ENCODE data around the gene IHH.

Gene IHH

GRCh38 chr2:219028141-219028540 is 32.6 kb downstream of the IHH start:
- H3K27me3 ChIP-seq (ENCODE audit: insufficient read depth, low read depth, severe bottlenecking): no peaks in the 10 kb centered on the region
- no peak overlapping the region for H3K4me3 ChIP-seq (ENCODE audit: low read depth, low read length)
- H3K36me3 ChIP-seq: no peaks in the 10 kb centered on the region
- TF ChIP-seq CTCF (IDR thresholded peaks at IDR 0.05; ENCODE audit: low read depth, low read length): no peak
- no peak for DNase-seq
- H3K9me3 ChIP-seq (ENCODE audit: severe bottlenecking): no peaks in the 10 kb centered on the region
- no peak overlapping the region for H3K27ac ChIP-seq

- no peak for DNase-seq
- no peaks in the 10 kb centered on the region for H3K9me3 ChIP-seq (ENCODE audit: severe bottlenecking)
- H3K4me3 ChIP-seq (ENCODE audit: low read depth, low read length): no peak overlapping the region
- no peaks in the 10 kb centered on the region for H3K27me3 ChIP-seq (ENCODE audit: insufficient read depth, low read depth, severe bottlenecking)
- H3K36me3 ChIP-seq: no peaks in the 10 kb centered on the region
- TF ChIP-seq CTCF (IDR thresholded peaks at IDR 0.05; ENCODE audit: low read depth, low read length): no peak
- H3K27ac ChIP-seq: no peak overlapping the region
These were observed 33.1 kb downstream of the IHH start for GRCh38 chr2:219027511-219028055.

GRCh38 chr2:219026946-219027345 is 33.8 kb downstream of the IHH start:
- no peak overlapping the region for H3K27ac ChIP-seq
- no peaks in the 10 kb centered on the region for H3K36me3 ChIP-seq
- no peak for DNase-seq
- H3K9me3 ChIP-seq (ENCODE audit: severe bottlenecking): no peaks in the 10 kb centered on the region
- H3K4me3 ChIP-seq (ENCODE audit: low read depth, low read length): no peak overlapping the region
- TF ChIP-seq CTCF (IDR thresholded peaks at IDR 0.05; ENCODE audit: low read depth, low read length): no peak
- H3K27me3 ChIP-seq (ENCODE audit: insufficient read depth, low read depth, severe bottlenecking): no peaks in the 10 kb centered on the region

DNA sequence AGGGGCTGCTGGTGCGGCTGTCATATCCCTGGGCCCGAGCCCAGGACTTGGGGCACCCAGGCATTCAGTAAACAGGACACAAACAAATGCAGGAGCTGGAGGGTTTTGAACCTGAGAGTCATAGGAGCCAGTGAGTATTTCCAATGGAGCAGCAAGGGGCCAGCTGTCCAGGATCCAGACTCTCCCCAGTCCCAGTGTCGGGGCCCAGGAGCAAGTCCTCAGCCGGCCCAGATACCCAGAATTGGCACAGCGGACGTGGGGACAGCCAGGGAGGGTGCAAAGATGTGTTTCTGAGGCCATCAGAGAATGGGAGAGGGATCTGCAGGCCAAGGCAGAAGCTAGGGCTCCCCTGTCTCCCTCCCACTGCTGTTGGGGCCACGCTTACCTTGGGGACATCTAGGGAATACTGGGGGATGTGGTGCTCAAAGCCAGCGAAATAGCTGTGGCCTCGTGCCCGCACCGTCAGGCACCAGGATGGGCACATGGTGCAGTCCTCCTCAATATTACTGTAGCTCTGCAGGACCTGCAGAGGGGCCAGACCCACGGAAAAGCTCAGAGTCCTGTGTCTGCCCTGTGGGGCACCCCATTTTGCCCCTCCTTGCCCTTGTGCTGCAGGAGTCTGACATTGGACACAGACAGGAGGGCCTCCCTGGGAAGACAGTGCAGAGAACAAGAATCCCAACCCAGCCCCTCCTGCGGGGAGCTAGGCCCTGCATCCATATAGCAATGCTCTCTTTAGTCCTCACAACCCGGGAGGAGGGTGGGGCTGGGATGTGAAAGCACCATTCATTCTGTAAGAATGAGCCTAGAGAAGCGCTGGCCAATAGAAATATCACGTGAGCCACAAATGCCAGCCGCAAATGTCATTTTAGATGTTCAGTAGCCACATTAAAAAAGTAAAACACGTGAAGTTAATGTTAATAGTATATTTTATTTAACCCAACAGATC is 34.8 kb downstream of the IHH start:
- no peak for DNase-seq
- Histone ChIP-seq H3K27me3 (ENCODE audit: insufficient read depth, low read depth, severe bottlenecking) (no peaks in the 10 kb centered on the region), H3K36me3 (no peaks in the 10 kb centered on the region), H3K27ac (no peak overlapping the region), H3K4me3 (ENCODE audit: low read depth, low read length) (no peak overlapping the region), H3K9me3 (ENCODE audit: severe bottlenecking) (no peaks in the 10 kb centered on the region)
- no peak for TF ChIP-seq CTCF (IDR thresholded peaks at IDR 0.05; ENCODE audit: low read depth, low read length)

DNA sequence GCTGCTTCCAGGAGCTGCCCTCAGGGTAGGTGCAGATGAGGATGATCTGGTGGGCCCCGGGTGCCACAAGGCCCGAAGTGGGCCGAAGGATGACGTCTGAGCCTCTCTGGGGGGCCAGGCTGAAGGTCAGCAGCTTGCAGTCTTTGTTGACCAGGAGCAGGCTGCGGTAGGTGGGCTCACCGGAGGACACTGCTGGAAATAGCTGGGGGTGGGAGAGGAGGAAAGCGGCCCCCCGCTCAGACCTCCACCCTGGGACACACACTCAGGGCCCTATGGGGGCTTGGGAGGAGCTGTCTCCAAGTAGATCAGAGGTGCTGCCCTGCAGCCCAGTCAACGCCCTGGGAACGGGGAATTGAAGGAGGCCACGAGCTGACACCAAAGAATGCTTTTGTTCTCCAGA is 36.7 kb downstream of the IHH start:
- no peaks in the 10 kb centered on the region for H3K9me3 ChIP-seq (ENCODE audit: severe bottlenecking)

More for the DNA sequence above, 36.7 kb downstream of the IHH start:
- H3K4me3 ChIP-seq (ENCODE audit: low read depth, low read length): no peak overlapping the region
- H3K27ac ChIP-seq: no peak overlapping the region
- no peaks in the 10 kb centered on the region for H3K36me3 ChIP-seq
- DNase-seq: no peak
- H3K27me3 ChIP-seq (ENCODE audit: insufficient read depth, low read depth, severe bottlenecking): no peaks in the 10 kb centered on the region
- TF ChIP-seq CTCF (IDR thresholded peaks at IDR 0.05; ENCODE audit: low read depth, low read length): no peak
